Measurements from ENCODE around the gene DNM2. TPM values are rescaled to one million over a fixed set of nuclear protein-coding genes. Genes with fewer than 3 reads are reported as not detected.
"Not testable (repeated sequence)": the region's sequence is repeated elsewhere in the genome, so short reads cannot be mapped to it uniquely, and the experiment has no call there.

Gene DNM2
- total RNA-seq, 1 donor from 2014 or later = 116 TPM

DNA sequence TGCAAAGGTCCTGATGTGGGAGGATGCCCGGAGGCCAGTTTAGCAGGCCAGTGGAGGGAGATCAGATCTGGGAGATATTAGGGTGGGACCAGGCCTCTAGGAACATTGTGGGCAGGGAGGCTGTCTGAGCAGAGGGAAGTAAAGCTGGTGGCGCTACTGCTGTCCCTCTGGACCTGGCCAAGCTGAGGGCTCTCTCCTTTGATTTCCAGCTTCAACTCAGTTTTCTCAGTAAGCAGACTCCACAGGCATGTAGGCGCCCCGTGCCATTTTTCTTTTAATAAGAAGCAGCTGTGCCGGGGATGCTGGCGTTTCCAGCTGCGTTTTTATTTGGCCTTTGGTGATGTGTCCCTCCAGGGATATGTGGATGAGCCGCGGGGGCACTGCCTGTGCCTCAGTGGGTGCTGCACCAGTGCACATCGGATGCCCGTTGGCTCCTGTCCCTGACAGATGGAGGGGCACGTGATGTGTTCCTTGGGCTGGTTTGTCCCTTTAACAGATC is 6.7 kb downstream of the DNM2 start:
- DNase-seq (ENCODE audit: low read depth, low spot score) = no peak

DNA sequence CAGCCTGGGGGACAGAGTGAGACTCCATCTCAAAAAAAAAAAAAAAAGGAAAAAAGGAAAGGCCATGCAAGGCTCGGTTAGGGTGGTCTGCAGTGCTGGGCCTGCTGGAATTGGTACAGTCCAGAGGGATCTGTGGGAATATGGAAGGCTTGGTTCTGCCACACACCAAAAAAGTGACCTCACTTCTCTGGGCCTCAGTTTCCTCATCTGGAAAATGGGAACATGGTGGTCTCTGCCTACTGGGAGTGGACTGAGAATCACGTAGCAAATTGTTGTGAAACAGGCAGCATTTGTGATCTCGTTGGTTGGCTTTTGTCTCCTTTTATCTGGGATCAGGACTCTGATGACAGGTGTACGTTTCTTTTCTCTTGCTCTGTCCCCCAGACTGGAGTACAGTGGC is 7.5 kb downstream of the DNM2 start:
- no peak for DNase-seq (ENCODE audit: low read depth, low spot score)

DNA sequence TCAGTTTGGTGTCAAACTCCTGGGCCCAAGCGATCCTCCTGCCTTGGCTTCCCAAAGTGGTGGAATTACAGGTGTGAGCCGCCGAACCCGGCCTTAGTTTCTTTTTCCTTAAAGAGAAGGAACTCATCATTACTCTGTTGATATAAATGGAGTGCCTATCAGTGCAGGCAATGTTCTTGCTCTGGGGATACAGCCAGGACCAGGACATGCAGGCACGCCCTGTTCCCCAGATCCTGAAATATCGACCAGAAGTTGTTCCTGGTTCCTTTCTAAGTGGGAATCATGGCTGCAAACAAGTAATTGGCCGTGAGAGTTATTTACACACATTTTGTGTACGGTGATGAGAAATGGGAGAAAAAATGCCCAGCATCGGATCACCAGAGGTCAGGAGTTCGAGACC is 8.4 kb downstream of the DNM2 start:
- DNase-seq (ENCODE audit: low read depth, low spot score) = no peak

DNA sequence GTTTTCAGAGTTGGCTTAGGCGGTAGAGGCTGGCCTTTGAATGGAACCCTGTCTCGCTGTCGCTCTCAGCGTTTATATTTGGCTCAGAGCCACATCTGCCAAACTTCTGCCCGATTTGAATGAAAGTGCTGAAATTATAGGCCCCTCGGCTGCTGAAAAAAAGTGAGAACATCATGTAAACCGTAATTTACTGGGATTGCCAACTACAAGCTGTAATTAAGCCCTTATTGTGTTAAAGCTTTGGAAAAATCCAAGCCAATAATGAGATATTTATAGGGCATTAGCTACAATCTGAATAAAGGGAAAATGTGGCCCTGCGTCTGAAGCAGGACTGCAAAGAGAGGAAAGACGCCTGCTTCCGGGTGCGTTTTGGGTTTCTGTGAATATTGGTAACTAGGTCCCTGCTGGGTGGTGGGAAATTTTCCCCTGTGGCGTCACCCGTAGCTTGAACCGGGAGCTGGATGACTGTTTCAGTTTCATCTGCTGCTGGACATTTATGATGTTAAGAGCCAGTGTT is 9.9 kb downstream of the DNM2 start:
- DNase-seq (ENCODE audit: low read depth, low spot score) = no peak

DNA sequence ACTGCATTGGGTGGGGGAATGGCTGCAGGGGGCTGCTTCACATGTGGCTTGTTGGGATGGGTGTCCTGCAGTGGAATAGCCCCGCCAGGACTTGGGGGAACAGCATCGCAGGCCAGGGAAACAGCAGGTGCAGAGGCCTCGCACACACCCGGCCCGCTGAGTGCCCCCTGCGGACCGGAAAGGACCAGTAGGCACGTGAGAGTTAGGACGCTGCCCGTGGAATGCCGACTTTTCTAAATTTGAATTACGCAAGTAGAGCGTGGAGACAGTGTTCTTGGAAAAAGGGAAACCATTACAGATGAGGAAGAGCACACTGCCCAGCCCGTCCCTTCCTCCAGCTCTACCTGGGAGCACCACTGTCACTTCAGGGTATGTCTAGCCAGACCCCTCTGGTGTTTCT is 11.5 kb downstream of the DNM2 start:
- DNase-seq (ENCODE audit: low read depth, low spot score) = no peak

DNA sequence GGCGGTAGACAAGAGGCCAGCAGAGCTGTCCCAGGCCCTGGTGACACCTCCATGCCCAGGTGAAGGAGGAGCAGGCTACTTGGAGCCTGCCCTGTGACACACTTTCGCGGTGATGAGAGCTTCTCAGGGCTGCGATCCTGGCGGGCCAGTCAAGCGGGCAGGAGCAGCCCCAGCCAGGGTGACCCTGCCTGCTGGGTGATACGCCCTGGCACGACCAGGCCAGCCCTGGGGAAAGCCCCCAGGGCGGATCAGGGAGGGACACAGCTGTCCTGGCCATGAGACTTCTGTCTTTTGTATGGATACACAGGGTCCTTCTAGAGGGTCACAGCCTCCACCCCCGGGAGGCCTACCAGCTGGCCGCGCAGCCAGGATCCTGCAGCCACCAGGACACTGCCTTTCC is 13.1 kb downstream of the DNM2 start:
- no peak for DNase-seq (ENCODE audit: low read depth, low spot score)

DNA sequence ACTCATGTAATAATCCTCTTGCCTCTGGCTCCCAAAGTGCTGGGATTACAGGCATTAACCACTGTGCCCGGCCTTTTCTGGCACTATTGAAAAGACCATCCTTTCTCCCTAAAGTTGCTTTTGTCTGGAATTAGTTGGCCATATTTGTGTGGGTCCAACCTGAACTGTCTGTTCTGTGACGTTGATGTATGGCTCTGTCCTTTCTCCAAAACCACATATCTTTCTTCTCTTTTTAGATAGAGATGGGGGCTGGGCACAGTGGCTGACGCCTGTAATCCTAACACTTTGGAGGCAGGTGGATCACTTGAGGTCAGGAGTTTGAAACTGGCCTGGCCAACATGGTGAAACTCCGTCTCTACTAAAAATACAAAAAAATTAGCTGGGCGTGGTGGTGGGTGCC is 17.9 kb downstream of the DNM2 start:
- no peak for DNase-seq (ENCODE audit: low read depth, low spot score)

DNA sequence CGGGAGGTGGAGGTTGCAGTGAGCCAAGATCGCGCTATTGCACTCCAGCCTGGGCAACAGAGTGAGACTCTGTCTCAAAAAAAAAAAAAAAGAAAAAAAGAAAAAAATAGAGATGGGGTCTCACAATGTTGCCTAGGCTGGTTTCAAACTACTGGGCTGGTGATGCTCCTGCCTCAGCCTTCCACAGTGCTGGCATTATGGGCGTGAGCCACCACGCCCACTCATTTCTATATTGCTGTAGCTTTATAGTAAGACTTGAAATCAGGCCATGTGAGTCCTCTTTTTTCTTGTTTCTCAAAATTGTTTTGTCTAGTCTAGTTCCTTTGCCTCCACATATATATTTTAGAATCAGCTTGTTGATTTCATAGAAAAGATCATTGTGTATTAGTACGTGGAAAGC is 18.3 kb downstream of the DNM2 start:
- DNase-seq (ENCODE audit: low read depth, low spot score) = no peak

DNA sequence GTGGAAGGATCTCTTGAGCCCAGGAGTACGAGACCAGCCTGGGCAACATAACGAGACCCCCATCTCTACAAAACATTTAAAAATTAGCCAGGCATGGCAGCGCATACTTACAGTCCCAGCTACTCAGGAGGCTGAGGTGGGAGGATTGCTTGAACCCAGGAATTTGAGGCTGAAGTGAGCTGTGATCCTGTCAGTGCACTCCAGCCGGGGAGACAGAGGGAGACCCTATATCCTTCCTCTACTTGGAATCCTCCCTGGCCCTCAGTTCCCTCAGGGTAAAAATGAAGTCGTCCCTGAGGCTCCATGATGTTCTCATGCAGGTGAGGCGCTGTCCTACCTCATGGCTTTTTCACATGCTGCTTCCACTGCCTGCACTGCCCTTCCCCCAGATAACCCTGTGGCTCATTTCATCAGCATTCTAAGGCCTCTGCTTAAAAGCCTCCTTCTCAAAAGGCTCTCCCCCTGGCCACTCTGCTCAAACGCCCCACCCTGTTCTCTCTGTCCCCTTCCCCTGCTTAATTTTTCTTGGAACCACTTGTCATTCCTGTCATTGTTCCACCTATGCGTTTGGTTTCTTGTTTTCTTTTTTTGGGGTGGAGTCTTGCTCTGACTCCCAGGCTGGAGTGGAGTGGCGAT is 19.2 kb downstream of the DNM2 start:
- no peak for DNase-seq (ENCODE audit: low read depth, low spot score)

DNA sequence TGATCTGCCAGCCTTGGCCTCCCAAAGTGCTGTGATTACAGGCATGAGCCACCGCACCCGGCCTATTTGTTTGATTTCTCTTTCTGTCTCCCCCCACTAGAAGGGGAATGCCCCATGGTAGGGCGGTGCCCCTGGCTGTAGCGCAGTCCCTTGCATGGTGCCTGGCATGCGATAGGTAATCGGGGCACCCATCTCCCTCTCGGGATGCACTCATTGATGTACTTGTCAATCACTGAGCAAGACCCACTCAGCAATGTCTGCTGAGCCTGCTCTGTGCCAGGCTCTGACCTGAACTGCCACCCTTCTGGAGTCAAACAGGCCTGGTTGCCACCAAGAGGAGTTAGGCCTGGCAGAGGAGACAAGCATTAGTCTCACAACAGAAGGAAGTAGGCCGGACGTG is 19.8 kb downstream of the DNM2 start:
- DNase-seq (ENCODE audit: low read depth, low spot score) = no peak

DNA sequence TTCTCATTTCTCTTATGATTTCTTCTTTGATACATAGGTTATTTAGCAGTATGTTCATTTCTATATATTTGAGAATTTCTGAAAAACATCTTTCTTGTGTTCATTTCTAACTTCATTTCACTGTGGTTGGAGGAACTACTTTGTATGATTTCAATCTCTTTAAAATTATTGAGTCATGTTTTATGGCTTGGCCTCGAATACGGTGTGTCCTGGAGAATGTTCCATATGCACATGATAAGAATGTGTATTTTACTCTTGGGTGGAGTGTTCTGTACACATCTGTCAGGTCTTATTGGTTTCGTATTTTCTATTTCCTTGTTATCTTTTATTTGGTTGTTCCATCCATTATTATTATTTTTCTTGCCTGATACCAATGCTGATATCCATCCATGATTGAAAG is 22.9 kb downstream of the DNM2 start:
- no peak for DNase-seq (ENCODE audit: low read depth, low spot score)

DNA sequence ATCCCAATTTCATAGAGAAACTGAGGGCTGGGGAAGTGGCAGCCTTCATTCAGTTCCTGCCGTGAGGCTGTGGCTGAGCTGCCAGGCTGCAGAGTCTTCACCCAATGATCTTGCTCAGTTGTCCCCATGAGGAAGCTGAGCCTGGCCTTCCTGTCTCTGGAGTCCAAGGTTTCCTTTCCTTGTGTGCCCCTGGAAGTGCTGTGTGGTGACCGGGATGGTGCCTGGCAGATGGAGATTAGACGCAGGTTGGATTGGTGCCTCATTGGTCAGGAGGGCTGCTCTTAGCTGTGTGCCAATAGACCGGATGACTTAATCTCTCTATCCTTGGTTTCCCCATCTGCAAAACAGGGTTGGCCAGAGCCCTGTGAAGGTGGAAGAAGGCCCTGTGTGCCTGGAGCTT is 24.6 kb downstream of the DNM2 start:
- DNase-seq (ENCODE audit: low read depth, low spot score) = peak; percentile 84

DNA sequence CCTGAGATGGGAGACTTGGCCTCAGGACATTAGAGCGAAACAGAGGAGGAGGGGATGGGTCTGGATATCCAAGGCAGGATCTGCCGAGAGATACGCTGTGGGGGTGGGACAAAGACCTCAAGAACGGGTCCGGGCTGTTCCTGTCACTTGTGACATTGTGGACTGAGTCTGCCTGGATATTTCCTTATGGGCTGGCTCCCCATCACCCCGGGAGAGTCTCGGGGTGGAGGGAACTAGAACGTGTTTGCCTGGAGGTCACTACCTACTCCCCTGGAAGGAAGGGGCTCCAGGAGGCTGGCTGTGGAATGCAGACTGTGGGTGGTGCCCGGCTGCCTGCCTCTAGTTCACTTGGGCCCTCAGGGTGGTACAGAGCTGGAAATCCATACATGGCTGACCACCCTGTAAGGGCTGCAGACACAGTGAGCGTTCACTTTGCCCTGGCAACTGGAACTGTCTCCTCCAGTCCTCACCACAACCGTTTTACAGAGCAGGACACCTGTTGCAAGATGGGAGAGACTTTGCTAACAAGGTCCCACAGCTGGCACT is 26.4 kb downstream of the DNM2 start:
- no peak for DNase-seq (ENCODE audit: low read depth, low spot score)

DNA sequence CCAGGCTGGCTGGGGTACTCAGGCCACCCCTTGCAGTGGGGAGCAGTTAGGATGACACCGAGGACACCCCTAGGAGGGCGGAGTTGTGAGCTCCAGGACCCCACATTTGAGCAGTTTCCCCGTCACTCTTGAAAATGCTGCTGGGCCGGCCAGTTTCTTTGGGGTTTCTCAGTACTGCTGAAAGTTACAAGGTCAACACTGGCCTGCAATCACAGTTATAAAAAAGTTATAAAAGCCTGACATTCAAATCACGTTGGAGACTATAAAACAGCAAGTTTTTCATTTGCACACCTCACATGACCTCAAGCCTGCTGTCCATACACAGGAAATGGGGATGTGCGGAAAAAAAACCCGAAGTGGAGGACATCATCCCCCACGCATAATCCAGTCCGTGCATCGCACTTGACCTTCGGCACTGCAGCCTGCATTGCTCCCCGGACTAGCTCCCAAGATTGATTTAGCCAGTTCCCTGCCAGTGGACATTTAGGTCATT is 27.0 kb downstream of the DNM2 start:
- DNase-seq (ENCODE audit: low read depth, low spot score) = no peak

DNA sequence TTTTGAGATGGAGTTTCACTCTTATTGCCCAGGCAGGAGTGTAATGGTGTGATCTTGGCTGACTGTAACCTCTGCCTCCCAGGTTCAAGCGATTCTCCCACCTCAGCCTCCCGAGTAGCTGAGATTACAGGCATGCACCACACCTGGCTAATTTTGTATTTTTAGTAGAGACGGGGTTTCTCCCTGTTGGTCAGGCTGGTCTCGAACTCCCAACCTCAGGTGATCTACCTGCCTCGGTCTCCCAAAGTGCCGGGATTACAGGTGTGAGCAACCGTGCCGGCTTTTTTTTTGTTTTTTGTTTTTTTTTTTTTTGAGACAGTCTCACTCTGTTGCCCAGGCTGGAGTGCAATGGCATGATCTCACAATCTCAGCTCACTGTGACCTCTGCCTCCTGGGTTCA is 28.6 kb downstream of the DNM2 start:
- DNase-seq (ENCODE audit: low read depth, low spot score) = not testable (repeated sequence)

DNA sequence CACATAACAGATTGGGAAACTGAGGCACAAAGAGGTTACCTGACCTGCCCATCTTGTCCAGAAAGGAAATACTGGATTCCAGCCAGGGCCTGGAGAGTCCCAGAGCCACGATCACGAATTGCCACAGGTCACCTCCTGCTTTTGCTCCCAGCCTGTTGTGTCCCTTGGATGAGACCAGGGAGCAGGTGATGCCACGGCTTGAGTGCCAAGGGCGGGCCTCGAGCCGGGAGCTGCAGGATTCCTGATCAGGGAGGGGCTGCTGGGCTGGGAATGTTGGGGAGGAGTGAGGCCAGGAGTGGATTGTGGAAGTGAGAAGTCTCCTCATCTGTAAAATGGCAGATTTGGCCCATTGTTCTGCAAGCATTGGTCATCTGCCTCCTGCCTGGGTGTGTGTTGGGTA is 29.4 kb downstream of the DNM2 start:
- DNase-seq (ENCODE audit: low read depth, low spot score) = no peak

DNA sequence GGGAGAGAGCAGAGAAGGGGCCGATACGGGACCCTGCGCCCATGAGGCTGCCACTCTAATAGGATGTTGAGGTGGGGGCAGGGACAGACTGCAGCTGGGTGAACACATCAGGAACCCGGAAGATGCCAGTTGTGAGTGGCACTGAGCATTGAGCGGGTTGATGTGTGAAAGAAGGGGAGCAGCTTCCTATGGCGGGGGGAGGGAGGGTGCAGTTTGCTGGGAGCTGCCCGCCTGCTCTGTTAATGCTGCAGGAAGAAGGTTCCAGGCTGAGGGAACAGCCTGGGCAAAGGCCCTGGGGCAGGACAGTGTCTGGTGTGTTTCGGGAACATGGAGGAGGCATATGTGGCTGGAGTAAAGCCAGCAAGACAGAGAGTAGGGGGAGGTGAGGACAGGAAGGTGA is 29.8 kb downstream of the DNM2 start:
- DNase-seq (ENCODE audit: low read depth, low spot score) = no peak

DNA sequence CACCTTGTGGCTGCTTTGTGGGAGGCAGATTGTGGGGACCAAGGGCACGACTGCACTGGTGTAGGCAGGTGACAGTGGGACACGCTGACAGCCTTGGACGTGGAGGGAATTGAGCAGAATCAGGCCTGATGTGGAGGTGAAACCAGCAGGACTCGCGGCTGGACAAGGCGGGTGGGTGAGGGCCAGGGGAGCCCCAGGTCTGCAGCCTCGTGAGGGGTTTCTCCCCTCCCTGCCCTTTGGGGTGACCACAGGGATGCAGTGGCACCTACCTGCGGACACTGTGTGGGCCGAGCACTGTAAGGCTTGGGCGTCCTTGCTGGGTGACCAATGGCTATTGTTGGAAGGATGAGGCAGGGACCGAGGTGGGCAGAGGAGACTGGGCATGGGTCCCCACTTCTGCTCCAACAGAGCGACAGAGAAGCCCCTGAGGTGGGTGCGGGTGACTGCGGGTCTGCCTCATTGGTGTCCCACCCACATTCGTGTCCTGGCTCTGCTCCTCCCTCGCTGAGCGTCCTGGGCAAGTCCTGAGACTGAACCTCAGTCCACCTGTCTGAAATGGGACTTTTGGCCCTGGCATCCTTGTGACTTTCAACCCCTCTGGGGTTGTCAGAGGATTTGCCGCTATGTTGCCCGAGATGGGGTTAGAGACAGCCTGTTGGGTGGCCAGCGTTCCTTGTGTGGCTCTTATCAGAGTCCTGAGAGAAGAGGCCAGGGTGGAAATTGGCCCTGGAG is 30.5 kb downstream of the DNM2 start:
- DNase-seq (ENCODE audit: low read depth, low spot score) = no peak

DNA sequence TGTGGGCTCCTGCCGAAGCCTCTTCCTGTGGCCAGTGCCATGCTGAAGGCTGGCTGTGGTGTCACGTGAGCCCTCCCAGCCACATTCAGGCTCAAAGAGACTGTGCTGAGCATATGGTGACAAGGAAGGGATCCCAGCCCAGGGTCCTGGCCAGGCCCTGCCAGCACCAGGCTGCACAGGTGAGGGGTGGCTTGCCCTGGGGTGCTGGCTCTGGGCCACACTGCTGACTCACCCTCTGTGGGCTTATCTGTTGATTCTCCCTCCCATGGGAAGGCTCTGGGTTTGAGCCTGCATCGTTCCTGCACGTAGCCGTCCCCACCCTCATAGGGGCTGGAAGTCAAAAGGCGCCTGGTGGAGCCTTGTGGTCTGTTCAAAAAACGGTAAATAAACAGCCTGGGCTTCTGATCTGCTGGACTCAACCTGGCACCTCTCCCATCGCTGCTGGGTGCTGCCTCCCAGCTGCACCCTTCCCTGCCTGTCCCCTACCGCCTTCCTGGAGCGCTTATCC is 31.1 kb downstream of the DNM2 start:
- DNase-seq (ENCODE audit: low read depth, low spot score) = no peak

DNA sequence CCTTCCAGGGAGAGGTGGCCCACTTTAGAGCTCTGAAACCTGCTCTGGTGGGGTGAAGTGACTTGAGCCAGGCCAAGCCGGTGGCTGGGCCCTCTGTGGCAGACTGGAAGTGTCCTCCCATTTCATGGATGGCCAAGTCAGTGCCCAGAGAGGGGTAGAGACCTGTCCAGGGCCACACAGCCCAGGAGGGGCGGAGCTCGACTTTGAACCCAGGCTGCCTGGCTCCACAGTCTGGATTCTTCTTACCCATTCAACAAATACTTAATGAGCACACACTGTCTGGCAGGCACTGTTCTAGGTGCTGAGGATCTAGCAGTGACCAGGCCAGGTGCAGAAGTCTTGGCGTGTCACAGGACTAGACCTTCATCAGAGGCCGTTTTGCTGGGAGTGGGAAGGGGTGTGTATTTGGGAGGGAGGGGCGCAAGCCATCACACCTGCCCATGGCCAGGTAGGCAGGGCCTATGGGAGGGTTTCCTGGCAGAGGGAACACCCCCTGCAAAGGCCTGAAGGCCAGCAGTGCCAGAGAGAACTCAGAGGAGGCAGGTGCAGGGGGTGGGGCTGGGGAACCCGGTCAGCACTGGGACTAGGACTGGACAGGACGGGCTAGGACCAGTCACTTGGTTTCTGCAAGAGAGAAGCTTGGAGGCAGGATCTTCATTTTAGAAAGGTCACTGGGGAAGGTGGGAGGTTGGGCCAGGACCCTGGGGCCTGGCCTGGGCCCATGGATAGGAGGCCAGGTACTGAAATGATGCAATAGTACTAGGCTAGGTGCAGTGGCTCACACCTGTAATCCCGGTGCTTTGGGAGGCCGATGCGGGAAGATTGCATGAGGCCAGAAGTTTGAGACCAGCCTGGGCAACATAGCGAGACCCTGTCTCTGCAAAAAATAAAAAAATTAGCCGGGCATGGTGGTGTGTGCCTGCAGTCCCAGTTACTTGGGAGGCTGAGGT is 31.8 kb downstream of the DNM2 start:
- no peak for DNase-seq (ENCODE audit: low read depth, low spot score)

Data from pulmonary artery endothelial cell (primary cell).